Spleen (tissue), 7 donors: ENCODE data around the gene DNAJC1.

ENCODE experiments used
- POLR2A ChIP-seq, 3 donors: fragments of 450-650 bp; IDR thresholded peaks; one replicate each; pipeline ENCODE4 v1.5.1; 2017; ENCODE audit warnings: antibody characterized with exemption in 3 of 3, mild to moderate bottlenecking in 1 of 3
- POLR2AphosphoS5 ChIP-seq, 3 donors: sonication (generic); formaldehyde crosslinking; IDR thresholded peaks; one replicate each; pipeline ENCODE4 v1.5.1; 2017; ENCODE audit warnings: antibody characterized with exemption in 3 of 3
- TF ChIP-seq, protein P1 (sequence below), 11 experiments: fragments of 200-600 bp in 7 of 11; fragments of 450-650 bp in 4 of 11; sonication (generic) in 4 of 11; IDR thresholded peaks in 8 of 11; conservative IDR thresholded peaks in 3 of 11; 1 replicate in 7 of 11; 2 replicates in 4 of 11; pipeline versions ENCODE4 v1.4.0 to v1.8.0; 2016 to 2021; ENCODE audit warnings: antibody characterized with exemption in 11 of 11, inconsistent platforms in 4 of 11, mild to moderate bottlenecking in 1 of 11
- donor health status: DM: no; HTN: no; CAD: no; lungs with moderate emphysema.
- donor health status: DM: no; HTN: no; CAD: no.
- donor health status: DM: no; HTN: no; CAD: no.

DNA sequence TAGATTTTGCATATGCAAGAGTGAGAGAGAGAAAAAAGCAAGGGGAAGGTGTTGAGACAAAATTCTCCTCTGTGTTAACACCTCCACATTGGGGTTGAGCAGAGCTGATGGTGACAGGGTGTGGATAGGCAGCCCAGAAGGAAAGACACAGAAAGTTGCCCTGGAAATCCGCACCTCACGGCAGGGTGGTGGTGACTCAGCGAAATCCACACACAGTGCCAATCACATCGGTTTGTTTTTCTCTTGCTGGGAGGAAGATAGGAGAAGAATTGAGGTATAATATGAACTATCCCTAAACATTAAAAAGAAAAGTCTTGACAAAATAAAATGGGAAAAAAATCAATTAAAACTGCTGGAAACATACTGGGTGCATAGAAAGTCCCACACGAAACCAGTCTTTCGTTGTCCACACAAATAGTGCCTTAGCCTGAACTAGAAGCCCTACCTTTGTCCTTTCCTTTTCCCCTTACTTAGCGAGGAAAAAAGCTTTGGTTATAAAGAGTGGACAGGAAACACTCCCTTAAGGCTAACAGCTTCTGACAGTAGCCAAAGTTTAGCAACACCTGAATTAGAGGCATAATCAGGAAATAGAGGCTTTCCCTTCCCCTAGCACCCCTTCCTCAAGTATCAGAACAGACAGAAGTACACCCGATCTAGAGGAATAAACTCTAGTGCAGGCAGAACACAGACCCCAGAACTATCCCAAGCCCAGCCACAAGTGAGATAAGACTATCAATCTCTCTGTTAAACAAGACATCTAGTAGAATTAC is 39.2 kb upstream of the DNAJC1 start:
- TF ChIP-seq POLR2A (IDR thresholded peaks at IDR 0.05) (no peak), POLR2AphosphoS5 (IDR thresholded peaks at IDR 0.05) (no peak)
- TF ChIP-seq, protein P1, sequence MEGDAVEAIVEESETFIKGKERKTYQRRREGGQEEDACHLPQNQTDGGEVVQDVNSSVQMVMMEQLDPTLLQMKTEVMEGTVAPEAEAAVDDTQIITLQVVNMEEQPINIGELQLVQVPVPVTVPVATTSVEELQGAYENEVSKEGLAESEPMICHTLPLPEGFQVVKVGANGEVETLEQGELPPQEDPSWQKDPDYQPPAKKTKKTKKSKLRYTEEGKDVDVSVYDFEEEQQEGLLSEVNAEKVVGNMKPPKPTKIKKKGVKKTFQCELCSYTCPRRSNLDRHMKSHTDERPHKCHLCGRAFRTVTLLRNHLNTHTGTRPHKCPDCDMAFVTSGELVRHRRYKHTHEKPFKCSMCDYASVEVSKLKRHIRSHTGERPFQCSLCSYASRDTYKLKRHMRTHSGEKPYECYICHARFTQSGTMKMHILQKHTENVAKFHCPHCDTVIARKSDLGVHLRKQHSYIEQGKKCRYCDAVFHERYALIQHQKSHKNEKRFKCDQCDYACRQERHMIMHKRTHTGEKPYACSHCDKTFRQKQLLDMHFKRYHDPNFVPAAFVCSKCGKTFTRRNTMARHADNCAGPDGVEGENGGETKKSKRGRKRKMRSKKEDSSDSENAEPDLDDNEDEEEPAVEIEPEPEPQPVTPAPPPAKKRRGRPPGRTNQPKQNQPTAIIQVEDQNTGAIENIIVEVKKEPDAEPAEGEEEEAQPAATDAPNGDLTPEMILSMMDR (IDR thresholded peaks at IDR 0.05 in 8 of 11, conservative IDR thresholded peaks at IDR 0.05 in 3 of 11) = no peak
